Upper lobe of right lung (tissue), 1 donor: ENCODE results near the gene LRRN3. TPM values are rescaled to one million over a fixed set of nuclear protein-coding genes. Genes with fewer than 3 reads are reported as not detected.

Experiments
- ATAC-seq: fragments of 200-7000 bp; cut with Tn5 transposase; one replicate; pipeline ENCODE4 v1.9.1; 2020; ENCODE audit warnings: mild to moderate bottlenecking, moderate library complexity
- DNase-seq: peaks from one replicate; pipeline ENCODE4 v3.0.0-alpha.2; 2020
- H3K27ac ChIP-seq: fragments of 200-600 bp; one replicate; pipeline ENCODE4 v1.8.0; 2022
- H3K27me3 ChIP-seq: fragments of 200-600 bp; one replicate; pipeline ENCODE4 v1.8.0; 2022; ENCODE audit warnings: mild to moderate bottlenecking
- H3K36me3 ChIP-seq: fragments of 200-600 bp; one replicate; pipeline ENCODE4 v1.8.0; 2022
- H3K4me1 ChIP-seq: fragments of 200-600 bp; one replicate; pipeline ENCODE4 v1.8.0; 2022
- H3K4me3 ChIP-seq: fragments of 200-600 bp; one replicate; pipeline ENCODE4 v1.8.0; 2022; ENCODE audit warnings: mild to moderate bottlenecking
- H3K9me3 ChIP-seq: fragments of 200-600 bp; one replicate; pipeline ENCODE4 v1.8.0; 2022
- CTCF ChIP-seq: fragments of 200-600 bp; IDR thresholded peaks from one replicate; pipeline ENCODE4 v1.8.0; 2022; ENCODE audit warnings: antibody characterized with exemption
- intact Hi-C: fragments of 100-400 bp; cut with DNase I; formaldehyde crosslinking; loops from one replicate; pipeline ENCODE4 v1.11.0; 2022
- total RNA-seq: library from RNA; stranded (reverse); fragmentation: NEBNext Ultra II Directional; extraction: Animal tissue kit (Norgen Biotek cat#: 25700); gene quantifications from one replicate; pipeline ENCODE4 v1.2.1, GENCODE V29; 2021
- donor health status: DM: no; HTN: yes; CAD: no; lungs with severe emphysema.

The LRRN3 gene
- total RNA-seq, 1 donor from 2014 or later: 8.9 TPM

DNA sequence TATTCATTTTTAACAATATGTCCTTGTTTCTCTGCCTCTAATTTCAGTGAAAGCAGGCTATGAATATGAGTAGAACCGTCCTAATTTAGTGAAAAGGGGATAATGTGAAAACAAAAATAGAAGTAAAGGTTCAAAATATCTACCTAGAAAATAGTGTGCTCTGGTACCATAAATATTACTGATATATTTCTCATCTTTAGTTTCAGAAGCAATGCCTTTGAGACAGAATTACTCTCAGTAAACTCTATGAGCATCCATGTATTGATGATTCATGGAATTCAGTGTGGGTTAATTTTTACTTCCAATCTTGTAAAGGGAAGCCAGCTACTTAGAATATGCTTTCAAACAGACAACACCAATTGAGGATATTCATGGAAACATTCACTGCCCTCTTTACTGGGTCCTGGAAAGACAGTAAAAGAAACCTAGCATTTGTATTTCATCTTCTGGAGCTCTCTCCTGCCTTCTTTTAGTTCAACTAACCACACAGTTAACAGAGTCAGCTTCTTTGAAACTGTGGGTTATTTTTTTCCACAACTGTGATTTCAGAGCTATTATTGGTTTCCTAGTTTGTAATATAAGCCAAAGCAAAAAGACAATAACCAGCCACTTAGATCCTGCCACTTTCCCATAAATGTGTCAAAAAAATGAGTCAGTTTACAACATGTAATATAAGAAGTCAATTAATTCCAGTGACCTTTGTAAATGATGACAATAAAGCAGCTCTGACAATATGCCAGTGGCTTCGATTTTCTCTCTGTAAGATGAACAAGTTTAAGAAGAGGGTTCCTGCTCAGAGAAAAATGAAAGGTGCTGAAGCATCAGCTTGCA is 1.7 kb downstream of the LRRN3 start:
- peak overlapping the region; percentile 42 for H3K4me3 ChIP-seq
- no peaks in the 10 kb centered on the region for H3K9me3 ChIP-seq
- ATAC-seq: no peak
- TF ChIP-seq CTCF: no peak
- H3K4me1 ChIP-seq: no peaks in the 10 kb centered on the region
- DNase-seq: no peak
- no peaks in the 10 kb centered on the region for H3K27me3 ChIP-seq
- H3K36me3 ChIP-seq: no peaks in the 10 kb centered on the region
- intact Hi-C loops: no loop called here
- no peak overlapping the region for H3K27ac ChIP-seq

GRCh38 chr7:111093496-111093895 is 2.6 kb downstream of the LRRN3 start:
- intact Hi-C loops: no loop called here

GRCh38 chr7:111094419-111094818 is 3.5 kb downstream of the LRRN3 start:
- Histone ChIP-seq H3K9me3 (no peaks in the 10 kb centered on the region), H3K27ac (no peak overlapping the region), H3K4me3 (peak overlapping the region; percentile 42), H3K27me3 (no peaks in the 10 kb centered on the region), H3K4me1 (no peaks in the 10 kb centered on the region), H3K36me3 (no peaks in the 10 kb centered on the region)
- no peak for ATAC-seq
- intact Hi-C loops: no loop called here
- no peak for TF ChIP-seq CTCF
- DNase-seq: no peak

More at GRCh38 chr7:111093496-111093895, 2.6 kb downstream of the LRRN3 start:
- TF ChIP-seq CTCF: no peak
- DNase-seq (no peak), ATAC-seq (no peak)
- H3K27ac ChIP-seq: no peak overlapping the region
- H3K4me1 ChIP-seq: no peaks in the 10 kb centered on the region
- H3K4me3 ChIP-seq: peak overlapping the region; percentile 42
- H3K9me3 ChIP-seq: no peaks in the 10 kb centered on the region
- no peaks in the 10 kb centered on the region for H3K27me3 ChIP-seq
- H3K36me3 ChIP-seq: no peaks in the 10 kb centered on the region

DNA sequence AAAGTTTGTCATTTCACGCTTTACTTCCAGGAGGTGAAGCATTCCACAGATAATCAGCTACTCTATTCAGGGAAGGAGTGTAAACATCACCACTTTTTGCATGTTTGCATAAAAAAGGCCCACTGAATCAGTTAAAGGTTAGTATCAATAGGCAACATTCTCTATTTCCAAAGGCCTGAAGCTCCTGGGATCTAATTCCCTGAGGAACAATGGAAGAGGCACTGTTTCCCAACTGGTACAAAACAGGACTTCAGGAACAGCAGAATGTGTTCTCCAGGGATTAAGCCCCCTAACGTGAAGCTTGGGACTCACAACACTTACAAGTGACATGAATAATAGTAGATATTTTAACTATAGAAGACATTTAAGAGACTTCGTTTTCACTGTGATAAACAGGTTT is 6.1 kb downstream of the LRRN3 start:
- no peaks in the 10 kb centered on the region for H3K36me3 ChIP-seq
- H3K27me3 ChIP-seq: no peaks in the 10 kb centered on the region
- intact Hi-C loops: no loop called here

DNA sequence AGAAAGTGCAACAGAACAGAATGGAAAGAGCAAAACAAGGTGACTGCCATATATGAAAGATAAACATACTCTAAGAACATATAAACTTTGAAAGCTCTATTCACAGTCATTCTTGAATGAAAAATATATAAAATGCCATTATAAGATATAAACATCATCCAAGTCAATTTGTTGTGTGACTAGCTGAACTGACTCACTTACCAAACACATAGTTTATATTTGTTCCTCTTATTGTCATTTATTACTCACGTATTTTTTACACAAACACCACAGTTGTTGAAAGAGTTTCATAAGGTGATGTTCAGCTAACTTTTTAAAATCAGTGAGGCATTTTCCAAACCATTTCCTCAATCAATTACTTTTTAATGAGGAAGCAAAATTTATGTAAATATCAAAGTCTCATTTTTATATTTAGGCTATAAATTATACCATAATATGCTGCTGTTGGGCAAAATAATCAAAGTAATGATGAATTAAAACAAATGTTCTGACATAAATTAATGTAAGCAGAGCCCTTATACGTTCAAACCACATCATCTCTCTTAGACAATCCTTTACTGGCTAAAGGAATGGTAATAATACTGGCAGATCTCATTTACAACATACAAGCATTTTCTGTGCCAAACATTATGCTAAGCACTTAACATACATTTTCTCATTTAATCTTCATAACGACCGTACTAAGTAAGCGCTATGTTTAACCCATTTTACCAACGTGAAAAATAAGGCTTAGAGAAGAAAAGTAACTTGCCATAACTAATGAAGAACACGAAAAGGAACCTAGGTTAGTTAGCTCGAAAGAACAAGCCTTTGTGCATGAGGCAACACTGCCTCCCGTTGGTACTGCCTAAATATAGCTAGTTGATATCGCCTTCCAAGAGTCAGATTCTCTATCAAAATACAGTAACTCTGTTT is 7.3 kb downstream of the LRRN3 start:
- Histone ChIP-seq H3K4me1 (no peaks in the 10 kb centered on the region), H3K9me3 (no peaks in the 10 kb centered on the region), H3K4me3 (no peak overlapping the region), H3K36me3 (no peaks in the 10 kb centered on the region), H3K27ac (no peak overlapping the region), H3K27me3 (no peaks in the 10 kb centered on the region)
- DNase-seq (no peak), ATAC-seq (peak; percentile 73)
- intact Hi-C loops: no loop called here
- peak; percentile 72 for TF ChIP-seq CTCF

More for the DNA sequence above, 6.1 kb downstream of the LRRN3 start:
- ATAC-seq (no peak), DNase-seq (no peak)
- Histone ChIP-seq H3K4me3 (no peak overlapping the region), H3K4me1 (no peaks in the 10 kb centered on the region), H3K9me3 (no peaks in the 10 kb centered on the region), H3K27ac (no peak overlapping the region)
- no peak for TF ChIP-seq CTCF
